ENCODE results near the gene CCDC174.
"Not testable (repeated sequence)": the region's sequence is repeated elsewhere in the genome, so short reads cannot be mapped to it uniquely, and the experiment has no call there.

The CCDC174 gene

GRCh38 chr3:14651440-14652251 is at the start of gene CCDC174:
Gene CCDC174, plus strand, starts transcription at chr3:14651762. Its CDS starts 75 bp downstream, at chr3:14651837.
- peak; percentile 93 for DNase-seq

- no peak for DNase-seq
Observed at GRCh38 chr3:14602006-14602803, 49.4 kb upstream of the CCDC174 start.

- DNase-seq: no peak
Observed at GRCh38 chr3:14602804-14603644, 48.5 kb upstream of the CCDC174 start.

GRCh38 chr3:14605067-14605466 is 46.5 kb upstream of the CCDC174 start:
- DNase-seq: no peak

- no peak for DNase-seq
Observed at GRCh38 chr3:14605744-14606143, 45.8 kb upstream of the CCDC174 start.

GRCh38 chr3:14606669-14607339 is 44.8 kb upstream of the CCDC174 start:
- DNase-seq: no peak

- DNase-seq: no peak
Observed at GRCh38 chr3:14608298-14608697, 43.3 kb upstream of the CCDC174 start.

- not testable (repeated sequence) for DNase-seq
Observed at GRCh38 chr3:14609058-14609457, 42.5 kb upstream of the CCDC174 start.

- DNase-seq: no peak
Observed at GRCh38 chr3:14609506-14609905, 42.1 kb upstream of the CCDC174 start.

GRCh38 chr3:14609941-14610340 is 41.6 kb upstream of the CCDC174 start:
- no peak for DNase-seq

- no peak for DNase-seq
Observed at GRCh38 chr3:14614189-14614588, 37.4 kb upstream of the CCDC174 start.

- DNase-seq: no peak
Observed at GRCh38 chr3:14614862-14615261, 36.7 kb upstream of the CCDC174 start.

GRCh38 chr3:14616606-14617507 is 34.7 kb upstream of the CCDC174 start:
- no peak for DNase-seq

- DNase-seq: no peak
Observed at GRCh38 chr3:14617508-14618023, 34.0 kb upstream of the CCDC174 start.

- DNase-seq: no peak
Observed at GRCh38 chr3:14619605-14620004, 32.0 kb upstream of the CCDC174 start.

- no peak for DNase-seq
Observed at GRCh38 chr3:14620512-14620911, 31.1 kb upstream of the CCDC174 start.

GRCh38 chr3:14621093-14621492 is 30.5 kb upstream of the CCDC174 start:
- DNase-seq: no peak

GRCh38 chr3:14622368-14622767 is 29.2 kb upstream of the CCDC174 start:
- no peak for DNase-seq

GRCh38 chr3:14623569-14624051 is 28.0 kb upstream of the CCDC174 start:
- DNase-seq: no peak

- no peak for DNase-seq
Observed at GRCh38 chr3:14624498-14624897, 27.1 kb upstream of the CCDC174 start.

- no peak for DNase-seq
Observed at GRCh38 chr3:14625443-14625842, 26.1 kb upstream of the CCDC174 start.

All from DMS79 (cell line).